HCT116 (cell line): ENCODE measurements around the gene LOXL1. TPM values are rescaled to one million over a fixed set of nuclear protein-coding genes. Genes with fewer than 3 reads are reported as not detected.

Source experiments
- ATAC-seq: fragments of 200-7000 bp; cut with Tn5 transposase; 2 replicates; pipeline ENCODE4 v1.9.1; 2020; ENCODE audit warnings: mild to moderate bottlenecking, moderate library complexity
- BruUV-seq: library from RNA; stranded (reverse); fragments of 400-500 nt; replicated peaks from 2 replicates; lab custom pipeline; 2021; lab: Mats Ljungman, UMichigan
- CTCF ChIA-PET: fragments of 300-600 bp; sonication (Branson Sonifier 250); formaldehyde crosslinking; loops from one replicate; lab custom pipeline; 2021; ENCODE audit warnings: antibody characterized with exemption; lab: Charles Lee
- POLR2A ChIA-PET: fragments of 300-600, 350-600 bp; sonication (Branson Sonifier 250); formaldehyde crosslinking; loops from one replicate; lab custom pipeline; 2021; ENCODE audit warnings: antibody characterized with exemption; lab: Charles Lee
- RAD21 ChIA-PET, 2 experiments: fragments of 300-600 bp; sonication (Branson Sonifier 250); formaldehyde crosslinking; loops; one replicate each; lab custom pipeline; 2023; ENCODE audit warnings: low total read pairs in 2 of 2; ENCODE audit not compliant: uncharacterized antibody in 2 of 2, unreplicated experiment in 2 of 2, low non-redundant PET in 1 of 2; lab: Charles Lee
- DNase-seq: peaks from one replicate; pipeline ENCODE4 v3.0.0-alpha.2; 2010; ENCODE audit warnings: low read depth, low spot score
- H2AFZ ChIP-seq: fragments of 200-600 bp; shearing (Covaris generic), sonication (generic); 2 replicates; pipeline ENCODE4 v1.6.1; 2017; ENCODE audit warnings: low read depth, mixed run types, mixed read lengths, antibody characterized with exemption, low read length; ENCODE audit not compliant: poor library complexity, severe bottlenecking
- H3K27ac ChIP-seq: 2 replicates; pipeline ENCODE4 v1.5.1; 2012; ENCODE audit warnings: low read depth, low read length
- H3K27me3 ChIP-seq: fragments of 200-600 bp; sonication (generic); 2 replicates; pipeline ENCODE4 v1.6.1; 2016; ENCODE audit warnings: mixed run types, low read length, mixed read lengths; ENCODE audit not compliant: insufficient read depth
- H3K36me3 ChIP-seq, 2 experiments: fragments of 200-500 bp in 1 of 2; fragments of 200-600 bp in 1 of 2; sonication (Bioruptor generic) in 1 of 2; sonication (generic) in 1 of 2; 2 replicates each; pipeline versions ENCODE4 v1.5.1 to v1.6.1; 2014 to 2016; ENCODE audit warnings: low read length in 2 of 2, inconsistent platforms in 1 of 2, mixed read lengths in 1 of 2, mixed run types in 1 of 2; ENCODE audit not compliant: insufficient read depth in 2 of 2, control insufficient read depth in 1 of 2
- H3K4me1 ChIP-seq, 2 experiments: fragments of 200-600 bp in 1 of 2; sonication (generic) in 1 of 2; 2 replicates each; pipeline versions ENCODE4 v1.5.1 to v1.6.1; 2012 to 2017; ENCODE audit warnings: low read length in 2 of 2, inconsistent platforms in 1 of 2, mild to moderate bottlenecking in 1 of 2, mixed read lengths in 1 of 2, mixed run types in 1 of 2, moderate library complexity in 1 of 2; ENCODE audit not compliant: insufficient read depth in 2 of 2, control insufficient read depth in 1 of 2
- H3K4me2 ChIP-seq: fragments of 200-600 bp; sonication (generic); 2 replicates; pipeline ENCODE4 v1.6.1; 2017; ENCODE audit warnings: mixed run types, low read length, mixed read lengths
- H3K4me3 ChIP-seq, 2 experiments: fragments of 200-600 bp in 1 of 2; sonication (generic) in 1 of 2; replicated peaks in 1 of 2; 2 replicates each; pipeline ENCODE4 v1.5.1; 2011 to 2016; ENCODE audit warnings: low read length in 2 of 2, control low read depth in 1 of 2, low read depth in 1 of 2, mild to moderate bottlenecking in 1 of 2, mixed read lengths in 1 of 2, mixed run types in 1 of 2
- H3K79me2 ChIP-seq: fragments of 200-600 bp; sonication (generic); 2 replicates; pipeline ENCODE4 v1.6.1; 2017; ENCODE audit warnings: mild to moderate bottlenecking, mixed run types, low read length, moderate library complexity, mixed read lengths; ENCODE audit not compliant: insufficient read depth
- H3K9ac ChIP-seq: fragments of 200-600 bp; sonication (generic); 2 replicates; pipeline ENCODE4 v1.6.1; 2016; ENCODE audit warnings: low read length, mixed read lengths
- H3K9me2 ChIP-seq: fragments of 200-600 bp; sonication (generic), shearing (Covaris generic); 2 replicates; pipeline ENCODE4 v1.6.1; 2017; ENCODE audit warnings: mixed run types, mild to moderate bottlenecking, moderate library complexity; ENCODE audit not compliant: insufficient read depth
- H3K9me3 ChIP-seq, 2 experiments: fragments of 200-500 bp in 1 of 2; fragments of 200-600 bp in 1 of 2; sonication (Bioruptor generic) in 1 of 2; sonication (generic) in 1 of 2; 2 replicates each; pipeline ENCODE4 v1.6.1; 2014 to 2017; ENCODE audit warnings: low read length in 2 of 2, mixed read lengths in 2 of 2, inconsistent platforms in 1 of 2, low read depth in 1 of 2, mild to moderate bottlenecking in 1 of 2, mixed run types in 1 of 2, moderate library complexity in 1 of 2; ENCODE audit not compliant: control insufficient read depth in 1 of 2, insufficient read depth in 1 of 2
- H4K20me1 ChIP-seq: fragments of 200-600 bp; sonication (generic), shearing (Covaris generic); 2 replicates; pipeline ENCODE4 v1.6.1; 2017; ENCODE audit warnings: mixed run types, mild to moderate bottlenecking, moderate library complexity; ENCODE audit not compliant: insufficient read depth
- CEBPB ChIP-seq: IDR thresholded peaks from 2 replicates; pipeline ENCODE4 v1.6.1; 2012; ENCODE audit warnings: low read depth
- ELF1 ChIP-seq: IDR thresholded peaks from 2 replicates; pipeline ENCODE4 v1.6.1; 2012; ENCODE audit warnings: low read depth, borderline replicate concordance
- EZH2 ChIP-seq: fragments of 200-600 bp; sonication (generic); IDR thresholded peaks from 2 replicates; pipeline ENCODE4 v1.6.1; 2017; ENCODE audit warnings: antibody characterized with exemption, mixed run types
- EZH2phosphoT487 ChIP-seq: fragments of 200-600 bp; IDR thresholded peaks from 2 replicates; pipeline ENCODE4 v1.6.1; 2018; ENCODE audit warnings: antibody characterized with exemption, borderline replicate concordance
- FOSL1 ChIP-seq: IDR thresholded peaks from 2 replicates; pipeline ENCODE4 v1.6.1; 2012; ENCODE audit warnings: low read depth
- SIN3A ChIP-seq: IDR thresholded peaks from 2 replicates; pipeline ENCODE4 v1.6.1; 2012; ENCODE audit warnings: low read depth
- ZBTB33 ChIP-seq: IDR thresholded peaks from 2 replicates; pipeline ENCODE4 v1.6.1; 2011; ENCODE audit warnings: mild to moderate bottlenecking, low read length, moderate library complexity; ENCODE audit not compliant: insufficient replicate concordance; ENCODE audit errors: extremely low read depth
- ZFX ChIP-seq: fragments of 450-650 bp; IDR thresholded peaks from 2 replicates; pipeline ENCODE4 v1.6.1; 2017
- ZNF274 ChIP-seq: fragments of 200-500 bp; sonication (Bioruptor generic); IDR thresholded peaks from 2 replicates; pipeline ENCODE4 v1.6.1; 2014; ENCODE audit warnings: mild to moderate bottlenecking, low read depth, low read length, inconsistent platforms
- intact Hi-C: fragments of 100-400 bp; cut with micrococcal nuclease; formaldehyde crosslinking; loops from 2 replicates; pipeline ENCODE4 v1.10.0; 2022
- total RNA-seq: library from RNA; stranded (reverse); gene quantifications from one replicate; pipeline ENCODE4 v1.2.1, GENCODE V29; 2021; ENCODE audit not compliant: unreplicated experiment
- TF ChIP-seq, protein P1 (sequence below): IDR thresholded peaks from 2 replicates; pipeline ENCODE4 v1.6.1; 2012; ENCODE audit warnings: low read depth

Gene LOXL1
- total RNA-seq, 1 experiment from 2014 or later: 14.9 TPM

DNA sequence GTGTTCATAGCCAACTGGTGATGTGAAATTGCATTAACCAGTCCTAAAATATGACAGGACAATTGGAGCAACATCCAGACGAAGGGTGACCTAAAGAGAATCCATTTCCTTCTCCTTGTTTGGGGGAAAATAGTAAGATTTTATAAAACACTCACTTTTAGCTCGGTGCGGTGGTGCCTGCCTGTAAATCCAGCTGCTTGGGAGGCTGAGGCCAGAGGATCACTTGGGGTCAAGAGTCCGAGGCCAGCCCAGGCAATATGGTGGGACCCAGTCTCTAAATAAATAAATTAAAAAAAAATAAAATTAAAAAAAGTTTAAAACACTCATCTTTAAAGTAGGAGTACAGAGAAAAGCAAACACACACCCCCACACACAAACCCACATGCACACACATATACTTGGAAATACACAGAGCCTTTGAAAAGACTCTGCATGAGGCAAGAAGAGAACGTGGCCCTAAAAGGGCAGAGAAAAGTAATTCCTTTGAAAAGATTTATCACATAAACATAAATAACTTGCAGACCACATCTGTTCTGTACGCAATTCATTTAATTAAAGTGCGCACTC lies 14.1 kb upstream of the LOXL1 start:
- ATAC-seq (no peak), DNase-seq (no peak)
- Histone ChIP-seq H3K36me3 (no peaks in the 10 kb centered on the region), H3K4me3 (no peak overlapping the region), H3K4me2 (no peak overlapping the region), H3K27me3 (no peaks in the 10 kb centered on the region), H3K79me2 (no peaks in the 10 kb centered on the region), H3K9me3 (no peaks in the 10 kb centered on the region), H3K9ac (no peak overlapping the region), H3K27ac (no peak overlapping the region), H3K4me1 (no peaks in the 10 kb centered on the region), H2AFZ (no peak overlapping the region), H4K20me1 (no peaks in the 10 kb centered on the region), H3K9me2 (no peaks in the 10 kb centered on the region)
- POLR2A ChIA-PET: no interaction called here
- BruUV-seq: no TSS peak
- TF ChIP-seq EZH2 (no peak), EZH2phosphoT487 (no peak), SIN3A (no peak), ZNF274 (no peak), ZBTB33 (no peak), ELF1 (no peak), FOSL1 (no peak), ZFX (no peak), CEBPB (no peak)
- TF ChIP-seq, protein P1, sequence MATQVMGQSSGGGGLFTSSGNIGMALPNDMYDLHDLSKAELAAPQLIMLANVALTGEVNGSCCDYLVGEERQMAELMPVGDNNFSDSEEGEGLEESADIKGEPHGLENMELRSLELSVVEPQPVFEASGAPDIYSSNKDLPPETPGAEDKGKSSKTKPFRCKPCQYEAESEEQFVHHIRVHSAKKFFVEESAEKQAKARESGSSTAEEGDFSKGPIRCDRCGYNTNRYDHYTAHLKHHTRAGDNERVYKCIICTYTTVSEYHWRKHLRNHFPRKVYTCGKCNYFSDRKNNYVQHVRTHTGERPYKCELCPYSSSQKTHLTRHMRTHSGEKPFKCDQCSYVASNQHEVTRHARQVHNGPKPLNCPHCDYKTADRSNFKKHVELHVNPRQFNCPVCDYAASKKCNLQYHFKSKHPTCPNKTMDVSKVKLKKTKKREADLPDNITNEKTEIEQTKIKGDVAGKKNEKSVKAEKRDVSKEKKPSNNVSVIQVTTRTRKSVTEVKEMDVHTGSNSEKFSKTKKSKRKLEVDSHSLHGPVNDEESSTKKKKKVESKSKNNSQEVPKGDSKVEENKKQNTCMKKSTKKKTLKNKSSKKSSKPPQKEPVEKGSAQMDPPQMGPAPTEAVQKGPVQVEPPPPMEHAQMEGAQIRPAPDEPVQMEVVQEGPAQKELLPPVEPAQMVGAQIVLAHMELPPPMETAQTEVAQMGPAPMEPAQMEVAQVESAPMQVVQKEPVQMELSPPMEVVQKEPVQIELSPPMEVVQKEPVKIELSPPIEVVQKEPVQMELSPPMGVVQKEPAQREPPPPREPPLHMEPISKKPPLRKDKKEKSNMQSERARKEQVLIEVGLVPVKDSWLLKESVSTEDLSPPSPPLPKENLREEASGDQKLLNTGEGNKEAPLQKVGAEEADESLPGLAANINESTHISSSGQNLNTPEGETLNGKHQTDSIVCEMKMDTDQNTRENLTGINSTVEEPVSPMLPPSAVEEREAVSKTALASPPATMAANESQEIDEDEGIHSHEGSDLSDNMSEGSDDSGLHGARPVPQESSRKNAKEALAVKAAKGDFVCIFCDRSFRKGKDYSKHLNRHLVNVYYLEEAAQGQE: no peak
- CTCF ChIA-PET: interaction anchor here (0.8 to 1.7 kb wide), 3 partner anchors 14 to 38 kb away, joined by 3 to 5 read pairs (median 3); partner anchors contain the start of gene TBC1D21
- intact Hi-C loops: no loop called here
- RAD21 ChIA-PET: no interaction called here
